Left lobe of liver (tissue), 2 donors: ENCODE measurements around the gene CABLES1. TPM values are rescaled to one million over a fixed set of nuclear protein-coding genes. Genes with fewer than 3 reads are reported as not detected.
A peak's percentile ranks its signal among the peaks of the same experiment; 100 is the strongest.
"Not testable (repeated sequence)": the region's sequence is repeated elsewhere in the genome, so short reads cannot be mapped to it uniquely, and the experiment has no call there.

Source experiments
- ATAC-seq: fragments of 200-7000 bp; cut with Tn5 transposase; one replicate; pipeline ENCODE4 v1.9.1; 2020; ENCODE audit warnings: mild to moderate bottlenecking, moderate library complexity
- DNase-seq: peaks from one replicate; pipeline ENCODE4 v3.0.0-alpha.2; 2020; ENCODE audit warnings: low spot score
- total RNA-seq: library from RNA; stranded (reverse); gene quantifications from one replicate; pipeline ENCODE4 v1.2.1, GENCODE V29; 2021
- donor health status: DM: no; HTN: no; CAD: no; lungs with moderate emphysema.
- donor health status: DM: no; HTN: yes; CAD: no.

Gene CABLES1
- total RNA-seq, 1 donor from 2014 or later, result 12.8 TPM

DNA sequence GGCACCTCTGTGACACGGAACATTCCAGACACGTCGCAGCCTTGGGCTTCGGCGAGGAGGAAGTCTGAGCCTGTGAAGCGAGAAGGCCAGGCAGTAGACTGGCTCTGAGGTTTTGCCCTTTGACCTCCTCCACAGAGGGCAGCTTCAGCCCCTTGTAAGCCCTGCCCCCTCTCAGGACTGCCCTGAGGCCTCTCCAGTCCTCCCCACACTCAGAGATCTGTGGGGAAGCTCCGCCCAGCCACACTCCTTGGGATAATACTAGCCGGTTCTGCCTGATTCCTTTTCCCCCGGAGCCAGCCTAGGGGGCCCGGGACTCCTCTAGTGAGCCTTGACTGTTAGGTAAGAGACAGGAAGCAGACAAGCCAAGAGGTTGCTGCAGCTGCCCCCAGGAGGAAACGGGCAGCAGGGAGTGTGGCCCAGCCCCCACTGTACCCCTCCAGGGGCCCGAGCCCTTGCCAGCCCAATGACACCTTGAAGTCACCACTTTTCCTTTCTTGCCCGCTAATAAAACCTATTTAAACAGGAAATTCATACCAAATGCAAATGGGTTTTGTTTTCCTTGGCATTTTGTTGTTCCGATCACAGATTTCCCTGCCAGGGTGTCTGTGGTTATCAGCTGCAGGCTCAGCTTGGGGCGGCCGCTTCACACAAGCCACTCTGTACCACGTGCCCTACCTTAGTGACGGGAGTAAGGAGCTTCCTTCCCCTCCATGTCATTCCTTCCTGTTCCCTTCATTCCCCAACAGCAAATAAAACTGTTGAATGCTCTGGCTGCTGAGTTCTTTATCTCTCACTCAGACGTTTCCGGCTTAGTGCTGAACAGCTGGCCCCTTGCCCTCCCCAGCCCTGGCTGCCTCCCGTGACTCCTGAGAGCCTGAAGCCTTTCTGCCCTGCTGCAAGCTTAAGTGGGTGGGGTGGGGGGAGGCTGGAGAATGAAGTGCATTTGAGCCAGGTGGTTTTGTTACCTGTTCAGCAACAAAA, 124.7 kb downstream of the CABLES1 start:
- DNase-seq (peak; percentile 71), ATAC-seq (peak; percentile 81)

DNA sequence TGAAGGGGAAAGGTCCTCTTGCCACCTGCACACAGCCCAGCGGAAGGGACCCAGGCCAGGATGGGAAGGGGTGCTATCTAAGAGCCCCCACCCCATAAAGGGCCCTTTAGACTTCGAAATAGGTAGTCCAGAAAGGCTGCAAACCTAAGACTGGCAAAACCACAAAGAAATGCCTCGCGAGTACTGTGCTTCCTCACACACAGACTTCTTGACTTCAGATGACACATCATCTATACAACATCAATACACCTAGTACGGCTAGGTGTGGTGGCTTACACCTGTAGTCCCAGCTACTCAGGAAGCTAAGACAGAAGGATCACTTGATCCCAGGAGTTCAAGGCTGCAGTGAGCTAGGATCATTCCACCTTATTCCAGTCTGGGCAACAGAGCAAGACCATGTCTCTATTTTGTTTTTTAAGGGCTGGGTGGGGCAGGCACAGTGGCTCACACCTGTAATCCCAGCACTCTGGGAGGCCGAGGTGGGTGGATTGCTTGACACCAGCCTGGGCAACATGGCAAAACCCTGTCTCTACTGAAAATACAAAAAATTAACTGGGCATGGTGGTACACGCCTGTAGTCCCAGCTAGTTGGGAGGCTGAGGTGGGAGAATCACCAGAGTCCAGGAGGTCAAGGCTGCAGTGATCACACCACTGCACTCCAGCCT, 125.8 kb downstream of the CABLES1 start:
- no peak for ATAC-seq

DNA sequence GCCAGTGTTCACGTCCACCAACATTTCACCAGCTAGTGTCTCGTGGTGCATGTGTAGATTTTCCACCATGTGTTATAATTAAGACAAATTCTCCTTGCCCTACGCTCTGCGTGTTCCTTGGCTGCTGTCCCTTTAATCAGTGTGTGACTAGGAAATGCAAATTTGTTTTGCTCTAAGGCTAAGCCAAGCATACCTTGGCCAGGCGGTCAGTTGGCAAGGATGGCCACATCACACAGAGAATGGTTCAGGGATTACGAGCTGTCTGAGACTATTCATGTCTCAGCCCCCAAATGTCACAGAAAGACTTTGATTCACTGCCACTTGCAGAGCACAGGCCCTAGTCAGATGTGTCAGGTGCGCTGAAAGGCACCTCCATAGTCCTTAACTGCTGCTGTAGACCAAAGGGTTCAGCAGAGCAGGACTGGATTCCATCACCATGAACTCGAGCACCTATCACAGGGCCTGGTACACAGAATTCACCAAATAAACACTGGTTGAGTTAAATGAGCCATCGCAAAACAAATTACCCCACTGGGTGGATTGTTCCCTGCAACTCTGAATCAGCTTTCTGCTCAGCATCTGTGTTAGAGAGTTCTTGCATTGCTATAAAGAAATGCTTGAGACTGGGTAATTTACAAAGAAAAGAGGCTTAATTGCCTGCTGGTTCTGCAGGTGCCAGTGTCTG, 128.4 kb downstream of the CABLES1 start:
- ATAC-seq (peak; percentile 19), DNase-seq (no peak)

More for the DNA sequence above, 125.8 kb downstream of the CABLES1 start:
- DNase-seq, result no peak

DNA sequence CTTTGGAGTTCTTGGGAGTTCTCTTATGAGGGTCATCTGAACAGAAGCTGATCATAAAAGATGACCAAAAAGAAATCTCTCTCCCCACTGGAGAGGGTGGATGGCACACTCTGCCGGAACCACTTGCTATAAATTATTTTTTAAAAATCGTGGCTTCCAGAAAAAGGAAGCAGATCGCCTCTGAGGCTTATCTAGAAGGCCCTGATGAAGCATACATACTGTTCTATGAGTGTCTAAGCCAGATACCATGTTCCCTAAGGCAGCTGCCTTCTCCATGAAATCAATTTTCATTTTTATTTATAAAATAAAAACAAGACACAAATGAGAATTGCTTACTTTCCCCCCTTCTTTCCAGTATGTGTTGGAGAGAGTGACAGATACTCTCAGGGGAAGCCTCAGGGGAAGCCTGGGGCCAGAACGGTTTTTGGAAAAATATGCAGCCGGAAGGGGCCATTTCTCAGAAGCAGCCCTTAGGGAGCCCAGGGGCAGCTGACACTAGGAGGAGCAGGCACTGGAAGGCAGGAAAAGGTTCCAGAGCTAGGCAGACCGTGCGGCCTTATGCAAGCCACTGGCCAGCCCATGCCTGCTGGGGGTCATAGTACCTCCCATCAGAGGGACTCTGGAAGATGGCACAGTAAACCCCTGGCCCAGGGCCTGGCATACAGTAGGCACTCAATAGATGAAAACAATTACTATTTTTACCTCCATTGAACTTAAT, 130.6 kb downstream of the CABLES1 start:
- ATAC-seq (no peak), DNase-seq (no peak)

DNA sequence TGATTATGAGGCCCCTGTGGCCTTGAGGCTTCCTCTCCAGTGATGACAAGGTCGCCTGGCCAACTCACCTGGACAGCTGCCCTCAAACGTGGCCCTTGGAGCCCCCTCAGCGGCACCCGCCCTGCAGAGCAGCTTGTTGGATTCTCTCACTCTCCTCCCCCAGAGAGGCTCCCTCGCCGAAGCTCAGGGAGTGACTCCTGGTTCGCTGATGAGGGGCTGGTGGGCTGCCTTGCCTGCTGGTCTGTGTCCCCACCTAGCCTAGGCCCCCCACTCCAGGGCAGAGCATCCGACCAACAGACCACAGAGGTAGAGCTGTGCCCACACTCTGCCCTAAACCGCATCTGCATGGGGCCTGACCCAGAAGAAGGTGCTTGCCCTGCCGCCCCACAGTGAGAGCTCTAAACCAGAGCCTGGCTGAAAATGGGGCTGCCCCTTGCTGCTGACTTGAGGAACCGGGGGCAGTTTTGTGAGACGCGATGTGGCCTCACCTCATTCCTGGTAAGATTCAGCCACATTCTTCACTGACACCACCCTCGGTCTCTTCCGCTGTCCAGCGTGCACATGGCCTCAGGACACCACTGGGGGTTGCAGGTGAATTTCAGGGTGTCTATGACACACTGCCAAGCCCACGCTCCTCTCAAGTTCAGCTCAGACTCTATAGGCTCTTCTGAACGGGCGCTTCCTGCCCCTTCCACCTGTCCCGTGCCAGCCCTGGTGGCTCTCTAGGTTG, 131.6 kb downstream of the CABLES1 start:
- ATAC-seq, result no peak
- DNase-seq, result no peak

DNA sequence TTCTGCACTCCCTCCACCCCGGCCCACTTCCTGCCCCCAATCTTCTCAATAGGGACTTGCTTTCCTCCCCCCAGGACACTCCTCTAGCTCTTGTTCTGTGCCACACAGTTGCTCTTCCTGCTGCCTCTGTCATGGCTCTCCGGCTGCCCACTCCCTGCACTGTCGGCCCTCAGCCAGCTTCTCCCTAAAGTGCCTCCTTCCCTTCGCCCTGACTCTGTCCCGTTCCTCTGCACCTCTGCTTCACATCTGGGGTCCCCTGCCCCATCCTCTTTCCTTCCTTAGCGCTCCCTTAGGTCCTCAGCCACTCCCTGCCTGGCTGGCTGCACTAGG, 132.1 kb downstream of the CABLES1 start:
- DNase-seq, result no peak
- ATAC-seq, result no peak

DNA sequence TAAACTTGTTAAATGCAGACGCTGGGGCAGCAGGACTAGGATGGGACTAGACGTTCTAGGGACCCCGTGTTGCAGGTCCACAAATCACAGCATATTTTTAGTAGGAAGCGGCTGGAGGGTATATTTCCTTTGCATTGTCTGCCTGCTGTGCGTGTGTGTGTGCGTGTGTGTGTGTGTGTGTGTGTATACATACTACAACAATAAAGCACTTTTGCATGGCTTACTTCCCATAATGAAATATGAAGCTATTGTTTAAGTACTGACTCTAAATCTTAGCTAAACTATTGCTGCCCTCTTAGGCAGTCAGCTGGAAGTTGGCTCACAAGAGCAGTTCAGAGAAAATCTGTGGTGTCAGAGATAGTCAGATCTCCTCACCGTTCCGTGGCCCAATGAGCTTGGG, 133.4 kb downstream of the CABLES1 start:
- DNase-seq (no peak), ATAC-seq (no peak)

DNA sequence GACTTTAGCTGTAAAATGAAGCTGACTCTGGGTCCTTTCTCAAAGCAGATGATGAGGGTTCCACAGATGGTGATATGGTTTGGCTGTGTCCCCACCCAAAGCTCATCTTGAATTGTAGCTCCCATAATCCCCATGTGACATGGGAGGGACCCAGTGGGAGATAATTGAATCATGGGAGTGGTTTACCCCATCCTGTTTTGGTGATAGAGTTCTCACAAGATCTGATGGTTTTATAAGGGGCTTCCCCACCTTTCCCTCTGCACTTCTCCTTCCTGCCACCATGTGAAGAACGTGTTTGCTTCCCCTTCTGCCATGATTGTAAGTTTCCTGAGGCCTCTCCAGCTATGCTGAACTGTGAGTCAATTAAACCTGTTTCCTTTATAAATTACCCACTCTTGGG, 133.8 kb downstream of the CABLES1 start:
- not testable (repeated sequence) for DNase-seq, ATAC-seq

DNA sequence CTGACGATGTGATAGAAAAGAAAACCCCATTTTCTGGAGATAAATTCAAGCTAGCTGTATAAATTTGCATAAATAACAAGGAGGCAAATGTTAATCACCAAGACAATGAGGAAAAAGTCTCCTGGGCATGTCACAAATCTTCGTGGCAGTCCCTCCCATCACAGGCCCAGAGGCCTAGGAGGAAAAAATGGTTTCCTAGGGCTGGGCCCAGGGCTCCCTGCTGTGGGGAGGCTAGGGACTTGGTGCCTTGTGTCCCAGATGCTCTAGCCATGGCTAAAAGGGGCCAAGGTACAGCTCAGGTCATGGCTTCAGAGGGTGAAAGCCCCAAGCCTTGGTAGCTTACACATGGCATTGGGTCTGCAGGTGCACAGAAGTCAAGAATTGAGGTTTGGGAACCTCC, 134.6 kb downstream of the CABLES1 start:
- ATAC-seq, result no peak
- DNase-seq, result no peak

DNA sequence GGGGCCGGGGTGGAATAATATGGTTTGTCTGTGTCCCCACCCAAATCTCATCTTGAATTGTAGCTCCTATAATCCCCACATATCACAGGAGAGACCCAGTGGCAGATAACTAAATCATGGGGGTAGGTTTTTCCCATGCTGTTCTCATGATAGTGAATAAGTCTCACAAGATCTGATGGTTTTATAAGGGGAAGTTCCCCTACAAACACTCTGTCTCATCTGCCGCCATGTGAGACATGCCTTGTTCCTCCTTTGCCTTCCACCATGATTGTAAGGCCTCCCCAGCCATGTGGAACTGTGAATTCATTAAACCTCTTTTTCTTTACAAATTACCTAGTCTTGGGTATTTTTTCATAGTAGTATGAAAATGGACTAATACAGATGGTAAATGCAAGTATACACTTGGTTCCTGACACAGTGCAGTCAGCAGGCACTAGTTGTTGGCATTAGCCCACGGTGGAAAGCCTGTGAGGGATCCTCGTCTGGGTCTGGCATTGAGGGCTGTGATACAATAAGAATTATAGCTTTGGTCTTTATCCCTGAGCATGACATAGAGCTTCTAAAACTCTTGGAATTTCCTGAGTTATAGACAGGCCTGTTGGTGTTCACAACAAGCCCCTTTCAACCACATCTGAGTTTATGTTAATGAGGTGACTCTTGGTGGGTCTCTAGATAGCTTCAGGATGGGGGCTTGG, 135.8 kb downstream of the CABLES1 start:
- ATAC-seq (no peak), DNase-seq (no peak)

DNA sequence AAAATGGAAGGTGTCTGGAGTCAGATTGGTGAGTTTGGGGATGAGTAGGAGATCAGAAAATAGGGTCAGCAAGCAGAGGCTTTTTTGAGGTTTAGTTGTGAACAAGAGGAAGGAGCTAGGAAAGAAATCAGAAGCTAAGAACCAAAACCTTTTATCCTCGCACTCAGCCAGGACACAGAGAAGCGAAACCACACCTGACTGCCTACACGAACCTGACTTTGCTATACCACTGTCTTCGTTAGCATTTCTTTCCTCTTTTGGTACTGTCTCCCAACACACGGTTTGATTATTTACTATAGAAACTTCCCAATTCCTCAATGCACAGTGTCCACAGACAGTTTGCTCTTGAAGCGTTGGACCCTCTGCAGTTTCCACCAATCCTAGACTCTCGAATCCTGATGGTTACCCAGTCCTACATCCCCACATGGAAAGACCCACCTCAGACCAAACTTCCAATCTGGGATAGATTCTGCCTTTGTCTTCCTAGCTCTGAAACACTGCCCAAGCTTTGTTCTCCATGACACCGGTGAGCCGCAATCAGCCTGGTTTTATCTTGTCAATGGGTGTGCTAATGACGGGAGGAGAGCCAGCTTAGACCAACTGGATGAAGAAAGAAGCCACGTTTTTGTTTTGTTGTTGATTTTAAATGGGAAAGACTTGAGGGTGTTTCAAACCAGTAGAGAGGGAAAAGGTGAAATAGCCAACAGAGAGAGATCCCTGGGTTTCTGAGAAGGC, 137.4 kb downstream of the CABLES1 start:
- no peak for ATAC-seq

DNA sequence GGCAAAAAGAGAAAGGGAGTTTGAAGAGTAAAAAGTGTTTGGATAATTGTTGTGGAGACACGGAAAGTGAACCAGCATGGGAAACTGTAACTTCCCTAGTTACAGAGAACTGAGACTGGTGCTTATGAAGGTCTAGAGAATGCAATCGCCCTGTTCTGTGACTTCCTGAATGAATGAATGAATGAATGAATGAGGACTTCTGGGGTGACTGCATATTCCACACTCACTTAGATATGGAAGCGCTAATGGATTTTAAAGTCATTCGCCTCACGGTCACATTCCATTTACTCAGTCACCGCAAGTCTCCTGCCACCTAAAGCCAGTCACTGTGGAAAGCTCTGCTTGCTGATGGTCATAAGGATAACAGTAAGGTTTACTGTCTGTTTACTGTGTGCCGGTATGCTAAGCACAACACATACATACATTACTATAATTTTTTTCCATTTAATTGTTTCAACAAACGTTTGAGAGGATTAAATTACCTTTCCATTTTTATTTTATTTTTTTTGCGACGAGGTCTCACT, 138.2 kb downstream of the CABLES1 start:
- ATAC-seq (no peak), DNase-seq (no peak)

More for the DNA sequence above, 137.4 kb downstream of the CABLES1 start:
- DNase-seq, result no peak

DNA sequence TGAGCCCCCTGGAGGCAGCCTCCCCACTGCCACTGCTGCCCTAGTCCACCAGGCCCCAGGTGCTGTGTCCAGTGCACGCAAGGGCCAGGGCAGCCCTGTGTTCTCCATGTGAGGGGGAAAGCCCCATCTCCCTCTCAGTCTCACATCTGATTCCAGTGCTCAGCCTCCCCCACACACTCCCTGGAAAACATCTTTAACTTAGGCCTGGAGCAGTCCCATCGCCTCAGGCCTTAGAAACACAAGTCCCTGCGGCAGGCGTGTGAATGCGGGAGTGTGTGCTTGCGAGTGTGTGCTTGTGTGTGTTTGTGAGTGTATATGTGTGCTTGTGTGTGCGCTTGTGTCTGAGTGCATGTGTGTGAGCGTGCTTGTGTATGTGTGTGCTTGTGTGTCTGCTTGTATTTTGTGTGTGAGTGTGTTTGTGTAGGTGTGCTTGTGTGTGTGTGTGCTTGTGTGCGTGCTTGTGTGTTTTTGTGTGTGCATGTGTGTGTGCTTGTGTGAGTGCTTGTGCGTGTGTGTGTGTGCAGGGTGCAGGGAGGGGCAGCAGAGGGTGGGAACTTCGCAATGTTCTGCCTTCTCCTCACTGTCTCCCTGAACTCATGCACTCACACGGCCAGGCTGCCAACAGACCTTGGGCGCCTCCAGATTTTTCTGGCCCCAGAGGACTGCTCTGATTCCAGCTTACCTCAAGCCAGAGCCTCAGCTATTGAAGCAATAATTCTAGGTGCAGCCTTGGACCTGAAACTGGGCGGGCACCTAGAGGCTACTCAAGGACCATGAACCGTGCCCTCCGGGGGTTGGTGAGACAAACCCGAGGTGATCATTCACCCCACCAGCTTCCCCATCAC, 139.6 kb downstream of the CABLES1 start:
- DNase-seq, result no peak
- no peak for ATAC-seq

DNA sequence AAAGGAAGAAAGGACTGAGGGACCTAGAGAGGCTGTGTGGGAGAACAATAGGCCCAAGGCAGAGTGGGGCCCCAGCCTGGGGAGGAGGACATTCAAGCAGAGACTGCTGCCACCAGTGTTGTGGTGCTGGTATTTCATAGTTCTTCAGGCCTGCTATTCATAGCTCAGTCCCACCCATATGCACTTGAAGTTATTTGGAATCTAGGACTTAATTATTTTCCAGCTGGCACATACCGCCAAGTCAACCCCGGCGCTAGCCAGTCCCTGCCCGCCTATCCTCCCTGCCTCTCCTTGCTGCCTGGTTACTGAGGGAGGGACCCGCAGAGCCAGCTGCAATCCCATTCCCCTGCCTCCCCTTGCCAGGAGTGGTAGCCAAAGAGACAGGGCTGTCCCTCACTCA, 141.2 kb downstream of the CABLES1 start:
- ATAC-seq, result no peak
- DNase-seq, result no peak

DNA sequence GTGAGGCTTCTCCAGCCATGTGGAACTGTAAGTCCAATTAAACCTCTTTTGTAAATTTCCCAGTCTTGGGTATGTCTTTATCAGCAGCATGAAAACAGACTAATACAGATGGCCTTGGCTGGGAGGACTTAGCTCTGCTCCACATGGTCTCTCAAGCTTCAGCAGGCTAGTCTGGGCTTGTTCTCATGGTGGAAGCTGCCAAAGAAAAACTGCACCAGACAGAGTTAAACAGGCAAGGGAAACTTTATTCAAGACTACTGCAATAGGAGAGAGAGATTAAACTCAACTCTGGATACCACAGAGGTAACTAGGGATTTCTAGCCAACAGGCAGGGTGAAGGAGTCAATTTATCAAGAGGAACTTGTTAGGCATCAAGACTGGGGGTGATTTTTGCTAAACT, 142.1 kb downstream of the CABLES1 start:
- ATAC-seq, result no peak
- no peak for DNase-seq

DNA sequence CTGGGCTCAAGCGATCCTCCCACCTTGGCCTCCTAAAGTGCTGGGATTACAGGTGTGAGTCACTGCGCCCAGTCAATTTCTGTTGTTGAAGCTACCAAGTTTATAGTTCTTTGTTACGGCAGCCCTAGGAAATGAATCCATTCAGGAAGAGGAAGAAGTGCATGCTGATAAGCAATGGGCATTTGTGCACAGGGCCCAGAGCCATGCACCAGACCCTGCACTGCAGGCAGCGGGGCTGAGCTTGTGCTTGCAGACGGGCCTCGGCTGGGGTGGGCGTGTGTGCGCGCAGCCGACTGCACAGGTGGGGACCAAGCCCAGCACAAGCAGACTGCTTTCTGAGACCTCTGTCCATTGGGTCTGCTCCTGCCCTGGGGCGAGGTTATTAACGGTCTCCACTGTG, 144.6 kb downstream of the CABLES1 start:
- ATAC-seq (peak; percentile 20), DNase-seq (no peak)

DNA sequence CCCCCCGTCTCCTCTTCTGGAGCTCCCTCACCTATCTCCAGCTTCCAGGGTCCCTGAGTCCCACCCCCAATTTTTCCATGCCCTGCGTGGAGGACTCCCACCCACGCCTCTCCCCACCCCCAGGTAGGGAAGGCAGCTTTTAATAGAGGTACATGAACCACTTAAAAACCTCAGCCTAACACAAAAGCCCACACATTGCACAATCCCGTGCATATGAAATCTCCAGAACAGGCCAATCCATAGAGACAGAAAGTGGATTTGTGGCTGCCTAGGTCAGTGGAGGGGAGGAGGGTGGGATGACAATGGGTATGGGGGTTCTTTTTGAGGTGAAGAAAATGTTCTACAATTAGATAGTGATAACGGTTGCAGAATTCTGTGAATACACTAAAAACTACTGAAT, 145.6 kb downstream of the CABLES1 start:
- ATAC-seq (no peak), DNase-seq (no peak)
